ENCODE measurements around the gene SLC43A1. TPM values are rescaled to one million over a fixed set of nuclear protein-coding genes. Genes with fewer than 3 reads are reported as not detected.

The SLC43A1 gene
- polyA plus RNA-seq, 1 of the 3 experiments (the other 2 are of a cell fraction) = 4.4 TPM

GRCh38 chr11:57487920-57488659, 27.4 kb downstream of the SLC43A1 start:
- Histone ChIP-seq H3K9me2 (no peaks in the 10 kb centered on the region), H3F3A (replicated peaks; ENCODE audit: insufficient read depth) (peaks cover 2% of the 10 kb centered on the region), H3K27ac (ENCODE audit: low read depth in 2 of 2, low read length in 1 of 2) (no peak overlapping the region), H2AFZ (ENCODE audit: low read depth) (no peak overlapping the region), H3K27me3 (ENCODE audit: insufficient read depth) (peaks cover 4% of the 10 kb centered on the region; the same call in 1 of the 2 replicates), H3K9ac (no peak overlapping the region), H3K4me3 (ENCODE audit: low read depth in 2 of 2, low read length in 1 of 2) (no peak overlapping the region), H3K36me3 (replicated peaks in 1 of 2; ENCODE audit: control insufficient read depth in 1 of 2, insufficient read depth in 2 of 2, low read length in 1 of 2) (no peaks in the 10 kb centered on the region), H3K79me2 (ENCODE audit: insufficient read depth) (no peaks in the 10 kb centered on the region), H3K4me1 (ENCODE audit: control insufficient read depth in 1 of 2, insufficient read depth in 2 of 2, low read depth in 1 of 2, low read length in 1 of 2) (peaks cover 4 to 6% of the 10 kb centered on the region in 2 experiments; a peak in 2 of 4 replicates), H3K4me2 (no peak overlapping the region), H3K9me3 (no peaks in the 10 kb centered on the region), H4K20me1 (ENCODE audit: insufficient read depth) (no peaks in the 10 kb centered on the region)
- POLR2A ChIA-PET = no interaction called here
- TF ChIP-seq ELF1 (IDR thresholded peaks at IDR 0.05) (no peak), RFX5 (IDR thresholded peaks at IDR 0.05; ENCODE audit: low read length) (no peak), RCOR1 (IDR thresholded peaks at IDR 0.05; ENCODE audit: low read length) (no peak), MXI1 (IDR thresholded peaks at IDR 0.05; ENCODE audit: low read depth, low read length) (no peak), MAX (IDR thresholded peaks at IDR 0.05; ENCODE audit: low read depth) (no peak), USF2 (IDR thresholded peaks at IDR 0.05; ENCODE audit: borderline replicate concordance, low read depth, low read length) (no peak)
- WGBS (ENCODE audit: low lambda C conversion rate) = 85% methylated on average over 6 of the region's 6 CpGs
- CTCF ChIA-PET = interaction anchor here (0.9 to 27.2 kb wide), 7 partner anchors 8 to 157 kb away, joined by 3 to 517 read pairs (median 5); partner anchors contain the start of genes RTN4RL2 and TIMM10
- DNase-seq = no peak

- Histone ChIP-seq H3K4me3 (ENCODE audit: low read depth in 2 of 2, low read length in 1 of 2) (no peak overlapping the region), H3K79me2 (ENCODE audit: insufficient read depth) (no peaks in the 10 kb centered on the region), H3K36me3 (replicated peaks in 1 of 2; ENCODE audit: control insufficient read depth in 1 of 2, insufficient read depth in 2 of 2, low read length in 1 of 2) (no peaks in the 10 kb centered on the region), H3K9me3 (no peaks in the 10 kb centered on the region), H3K4me1 (ENCODE audit: control insufficient read depth in 1 of 2, insufficient read depth in 2 of 2, low read depth in 1 of 2, low read length in 1 of 2) (peaks cover 4 to 7% of the 10 kb centered on the region in 2 experiments; a peak in 2 of 4 replicates), H3K27me3 (ENCODE audit: insufficient read depth) (peaks cover 11% of the 10 kb centered on the region), H3K9me2 (no peaks in the 10 kb centered on the region), H2AFZ (ENCODE audit: low read depth) (no peak overlapping the region), H3K27ac (ENCODE audit: low read depth in 2 of 2, low read length in 1 of 2) (no peak overlapping the region), H3K9ac (no peak overlapping the region), H3F3A (replicated peaks; ENCODE audit: insufficient read depth) (peaks cover 2% of the 10 kb centered on the region), H3K4me2 (no peak overlapping the region), H4K20me1 (ENCODE audit: insufficient read depth) (no peaks in the 10 kb centered on the region)
- POLR2A ChIA-PET = no interaction called here
- CTCF ChIA-PET = interaction anchor here (0.6 to 27.2 kb wide), 4 partner anchors 28 to 157 kb away, joined by 3 to 517 read pairs (median 10); partner anchors contain the start of genes RTN4RL2 and TIMM10
- DNase-seq = no peak
- 86% methylated on average over 7 of the region's 15 CpGs for WGBS (ENCODE audit: low lambda C conversion rate)
- no peak for TF ChIP-seq IRF3 (IDR thresholded peaks at IDR 0.05; ENCODE audit: low read depth, low read length)
- no peak for TF ChIP-seq ELF1 (IDR thresholded peaks at IDR 0.05)
- no peak for TF ChIP-seq RAD21 (IDR thresholded peaks at IDR 0.05; ENCODE audit: low read length)
- TF ChIP-seq POLR2AphosphoS5 (IDR thresholded peaks at IDR 0.05; ENCODE audit: low read depth, low read length) = no peak
- no peak for TF ChIP-seq CHD2 (IDR thresholded peaks at IDR 0.05; ENCODE audit: low read length, partially characterized antibody)
- TF ChIP-seq RCOR1 (IDR thresholded peaks at IDR 0.05; ENCODE audit: low read length) = no peak
- TF ChIP-seq EP300 (IDR thresholded peaks at IDR 0.05; ENCODE audit: borderline replicate concordance in 1 of 2, low read depth in 1 of 2, low read length in 1 of 2) = no peak
- no peak for TF ChIP-seq USF1 (IDR thresholded peaks at IDR 0.05; ENCODE audit: borderline replicate concordance, low read depth)
- no peak for TF ChIP-seq TEAD4 (IDR thresholded peaks at IDR 0.05; ENCODE audit: borderline replicate concordance, insufficient read depth)
These were observed 28.3 kb downstream of the SLC43A1 start for GRCh38 chr11:57487021-57487778.

Measured in SK-N-SH (cell line).